ENCODE results near the gene KAZN.
A peak's percentile ranks its signal among the peaks of the same experiment; 100 is the strongest.

The KAZN gene

GRCh38 chr1:14808768-14809167 lies 210.3 kb downstream of the KAZN start:
- DNase-seq, result no peak

GRCh38 chr1:14809191-14809981 lies 210.9 kb downstream of the KAZN start:
- no peak for DNase-seq

- DNase-seq, result no peak
Observed at GRCh38 chr1:14810595-14811361, 212.3 kb downstream of the KAZN start.

DNA sequence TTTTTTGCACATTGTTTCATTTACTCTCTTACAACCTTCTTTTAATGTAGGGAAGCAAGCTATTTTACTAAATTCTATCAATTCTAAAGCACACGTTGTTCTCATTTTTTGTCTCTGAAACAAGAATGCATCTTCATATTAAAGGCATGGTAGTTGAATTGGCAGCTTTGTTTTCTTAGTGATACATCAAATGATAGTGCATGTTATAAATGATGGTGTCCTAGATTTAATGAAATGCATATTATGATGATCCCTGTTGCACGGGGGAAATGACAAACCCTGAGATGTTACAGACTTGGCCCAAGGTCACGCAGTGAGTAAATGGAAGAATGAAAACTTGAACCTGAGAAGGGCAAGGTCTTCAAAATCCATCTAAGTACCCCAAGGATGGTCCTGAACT lies 213.1 kb downstream of the KAZN start:
- DNase-seq, result no peak

- DNase-seq, result no peak
Observed at GRCh38 chr1:14812189-14812588, 213.7 kb downstream of the KAZN start.

GRCh38 chr1:14815175-14815877 lies 216.8 kb downstream of the KAZN start:
- no peak for DNase-seq

DNA sequence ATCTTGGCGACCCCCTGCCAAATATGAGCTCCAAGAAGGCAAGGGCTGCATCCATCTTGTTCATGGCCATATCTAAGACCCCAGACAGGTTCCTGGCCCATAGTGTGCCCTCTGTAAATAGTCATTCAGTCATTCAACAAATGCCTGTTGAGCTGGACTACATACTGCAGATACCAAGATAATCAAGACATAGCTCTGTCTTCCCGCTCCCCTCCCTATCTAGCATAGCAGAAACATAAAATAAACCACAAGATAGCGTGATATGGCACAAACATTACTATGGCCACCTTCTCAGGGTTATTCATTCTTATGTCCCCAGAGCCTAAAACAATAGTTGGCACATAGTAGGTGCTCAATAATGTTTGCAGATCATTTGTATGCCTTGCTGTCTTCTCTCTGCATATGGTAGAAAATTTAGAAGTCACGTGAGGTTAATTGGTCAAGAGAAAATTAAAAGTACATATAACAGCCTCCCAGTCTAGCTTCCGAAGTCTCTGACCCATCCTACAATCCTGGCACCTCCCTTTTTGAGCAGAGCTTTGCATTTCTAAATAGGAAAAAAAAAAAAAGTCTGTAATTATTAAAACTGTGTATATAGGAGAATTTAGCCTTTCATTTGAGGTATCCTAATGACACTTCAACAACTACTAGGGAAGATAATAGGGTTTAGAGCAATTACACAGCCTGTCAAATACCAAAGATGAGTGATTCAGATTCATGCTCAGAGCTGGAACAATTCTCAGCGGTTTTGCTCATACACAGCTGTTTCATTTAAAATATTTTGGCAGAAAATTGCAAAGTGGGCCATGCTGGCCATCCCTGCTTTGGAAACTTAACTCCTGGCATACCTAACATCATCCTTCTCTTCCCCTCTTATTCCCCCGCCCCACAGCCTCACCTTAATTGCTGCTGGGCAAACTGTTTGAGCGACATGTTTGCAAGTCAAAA lies 219.0 kb downstream of the KAZN start:
- DNase-seq, result no peak

DNA sequence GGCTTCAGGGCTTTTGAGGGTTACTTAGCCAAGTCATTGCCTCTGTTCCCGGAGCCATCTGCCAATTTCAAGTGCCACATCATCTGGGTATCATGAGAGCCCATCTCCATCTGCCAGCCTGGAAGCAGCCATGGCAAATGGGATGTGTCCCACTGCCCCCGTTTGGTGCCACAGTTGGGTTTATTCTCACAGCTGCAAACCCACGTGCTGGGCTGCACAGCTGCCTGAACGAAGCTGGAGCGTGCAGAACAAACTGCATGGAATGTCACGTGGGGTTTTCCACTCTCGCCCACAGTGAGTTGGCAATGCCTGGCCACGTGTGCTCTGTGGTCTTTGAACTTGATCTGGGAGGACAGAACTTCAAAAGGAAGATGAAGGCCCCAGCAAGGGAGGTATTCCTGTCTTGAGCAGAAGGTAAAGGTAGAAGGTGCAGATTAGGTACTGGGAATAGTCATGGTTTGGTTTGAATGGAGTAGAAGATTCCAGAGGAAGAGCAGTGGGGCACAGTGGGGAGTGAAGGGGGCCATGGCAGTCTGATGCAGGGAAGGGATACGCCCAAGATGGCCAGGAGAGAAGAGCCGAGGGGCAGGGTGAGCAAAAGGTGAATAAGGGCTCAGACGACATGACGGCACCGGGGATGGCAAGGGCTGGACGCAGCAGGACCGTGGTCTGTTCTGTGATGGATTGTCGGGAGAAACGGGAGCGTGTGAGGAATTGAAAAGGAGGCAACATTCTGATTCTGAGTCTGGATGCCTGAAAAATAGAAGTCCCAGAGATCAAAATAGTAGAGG lies 222.0 kb downstream of the KAZN start:
- DNase-seq, result no peak

DNA sequence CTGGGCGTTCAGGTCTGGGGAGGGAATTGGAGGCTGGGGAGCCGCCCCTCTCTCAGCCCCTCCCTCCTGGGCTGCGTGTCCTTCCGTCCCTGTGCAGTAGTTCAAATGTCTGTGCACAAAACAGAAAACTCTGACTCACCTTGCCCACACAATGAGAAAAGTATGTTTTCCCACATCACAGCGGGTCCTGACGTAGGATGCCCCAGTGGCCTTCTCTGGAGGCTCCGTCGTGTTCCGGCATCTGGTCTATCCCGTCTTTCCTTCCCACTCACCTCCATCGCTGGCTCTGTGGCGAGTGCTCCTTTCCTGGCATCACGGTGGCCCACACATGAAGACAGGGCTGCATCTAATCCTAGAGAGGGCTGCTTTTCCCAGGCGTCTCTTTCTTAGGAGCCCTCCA lies 224.0 kb downstream of the KAZN start:
- no peak for DNase-seq

GRCh38 chr1:14822996-14823395 lies 224.5 kb downstream of the KAZN start:
- no peak for DNase-seq

GRCh38 chr1:14824314-14824915 lies 225.9 kb downstream of the KAZN start:
- DNase-seq, result no peak

- no peak for DNase-seq
Observed at GRCh38 chr1:14825396-14825795, 226.9 kb downstream of the KAZN start.

DNA sequence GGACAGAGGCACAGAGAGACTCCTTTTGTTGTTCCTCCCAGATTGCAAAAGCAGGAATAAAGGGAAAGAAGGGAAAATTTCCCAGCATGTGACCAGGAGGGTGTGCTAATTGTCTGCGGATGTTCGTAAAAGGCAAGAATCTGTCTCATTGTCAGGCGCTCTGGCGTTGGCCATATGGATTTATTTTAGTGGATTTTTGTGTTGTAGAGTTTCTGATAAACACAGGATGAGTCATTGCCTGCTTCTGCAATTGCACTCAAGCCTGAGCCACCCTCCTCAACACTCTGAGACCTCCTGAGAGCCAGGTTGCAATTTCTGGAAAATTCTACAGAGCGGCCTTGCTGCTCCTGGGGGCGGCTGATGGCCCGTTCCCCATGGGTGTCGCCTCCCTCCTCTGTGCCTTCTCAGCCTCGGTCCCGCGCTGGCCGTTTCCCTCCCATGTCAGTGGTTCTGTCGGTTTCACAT lies 227.7 kb downstream of the KAZN start:
- peak; percentile 66 for DNase-seq

DNA sequence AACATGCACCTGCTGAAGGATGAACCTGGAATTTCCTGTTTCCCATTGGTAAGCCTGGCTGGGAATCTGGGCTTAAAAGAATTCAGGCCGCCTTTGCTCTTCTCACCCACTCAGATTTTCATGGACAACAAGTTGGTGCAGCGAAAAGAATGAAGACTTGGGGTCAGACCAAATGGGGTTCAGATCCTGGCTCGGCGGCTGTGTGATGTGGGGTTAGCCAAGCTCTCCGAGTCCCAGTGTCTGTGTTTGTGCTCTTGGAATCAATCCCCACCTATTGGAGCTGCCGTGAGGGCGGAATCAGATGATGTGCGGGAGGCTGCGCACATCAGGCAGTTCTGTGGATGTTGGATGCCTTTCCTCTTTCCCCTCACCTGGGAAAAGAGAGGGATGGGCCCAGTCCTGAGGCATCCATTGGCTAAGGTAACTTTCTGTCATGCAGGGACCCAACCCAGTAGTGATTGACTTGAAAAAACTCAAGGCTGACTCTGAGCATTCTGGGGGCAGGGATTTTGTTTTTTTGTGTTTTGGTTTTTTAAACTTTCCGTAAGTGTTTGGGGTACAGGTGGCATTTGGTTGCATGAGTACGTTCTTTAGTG lies 228.3 kb downstream of the KAZN start:
- DNase-seq, result no peak

- no peak for DNase-seq
Observed at GRCh38 chr1:14827870-14828269, 229.4 kb downstream of the KAZN start.

GRCh38 chr1:14828665-14829064 lies 230.2 kb downstream of the KAZN start:
- no peak for DNase-seq

GRCh38 chr1:14835725-14836124 lies 237.2 kb downstream of the KAZN start:
- no peak for DNase-seq

- DNase-seq, result no peak
Observed at GRCh38 chr1:14836426-14837140, 238.1 kb downstream of the KAZN start.

DNA sequence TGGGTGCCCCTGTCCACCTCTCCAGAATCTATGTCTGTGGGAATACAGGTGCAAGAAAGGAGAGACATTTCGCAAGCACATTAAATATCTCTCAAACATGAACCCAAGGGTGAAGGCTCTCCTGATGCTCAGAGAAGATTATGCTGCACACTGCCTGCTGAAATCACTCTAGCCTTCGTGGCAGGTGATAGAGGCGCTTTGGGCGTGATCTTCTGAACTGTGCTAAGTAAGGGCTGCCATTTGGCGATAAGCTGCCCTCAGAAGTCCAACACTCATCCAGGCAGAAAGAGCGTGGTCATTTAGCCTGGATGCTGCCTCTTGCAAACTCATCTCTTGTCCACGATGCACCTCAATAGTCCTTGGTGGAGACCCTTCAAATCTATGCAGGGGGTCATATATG lies 241.9 kb downstream of the KAZN start:
- DNase-seq, result no peak

- DNase-seq, result no peak
Observed at GRCh38 chr1:14841456-14841855, 243.0 kb downstream of the KAZN start.

Data from EL (cell line).